OCI-M1 (cell line): ENCODE measurements around the gene AP1S1.

Experiments used
- DNase-seq: peaks from one replicate; lab custom pipeline; 2025; lab: John Stamatoyannopoulos, UW

Gene AP1S1

GRCh38 chr7:101156866-101157589 lies 2.8 kb downstream of the AP1S1 start:
- no peak for DNase-seq

- DNase-seq, result no peak
These were observed 5.7 kb downstream of the AP1S1 start for GRCh38 chr7:101159696-101160674.

- DNase-seq, result no peak
These were observed 6.6 kb downstream of the AP1S1 start for GRCh38 chr7:101160910-101161309.

GRCh38 chr7:101161692-101162471 lies 7.6 kb downstream of the AP1S1 start:
- DNase-seq, result no peak

- peak; percentile 82 for DNase-seq
These were observed 8.4 kb downstream of the AP1S1 start for GRCh38 chr7:101162551-101163278.

- DNase-seq, result peak; percentile 80
These were observed 9.2 kb downstream of the AP1S1 start for GRCh38 chr7:101163279-101164070.

- DNase-seq, result no peak
These were observed 10.0 kb downstream of the AP1S1 start for GRCh38 chr7:101164071-101164840.

- peak; percentile 99 for DNase-seq
These were observed 11.0 kb downstream of the AP1S1 start, which contains the start of gene VGF for GRCh38 chr7:101165075-101165957. Gene VGF, minus strand, starts transcription at chr7:101165569. Its CDS starts 726 bp downstream, at chr7:101164843.

GRCh38 chr7:101165958-101166647 lies 11.8 kb downstream of the AP1S1 start:
- DNase-seq, result no peak

- no peak for DNase-seq
These were observed 12.3 kb downstream of the AP1S1 start for GRCh38 chr7:101166648-101166908.

GRCh38 chr7:101166909-101167644 lies 12.8 kb downstream of the AP1S1 start:
- DNase-seq, result peak; percentile 41

- DNase-seq, result no peak
These were observed 13.6 kb downstream of the AP1S1 start for GRCh38 chr7:101167645-101168411.

- DNase-seq, result no peak
These were observed 14.3 kb downstream of the AP1S1 start for GRCh38 chr7:101168412-101169049.

- peak; percentile 52 for DNase-seq
These were observed 15.0 kb downstream of the AP1S1 start for GRCh38 chr7:101169110-101169837.

- DNase-seq, result peak; percentile 89
These were observed 15.7 kb downstream of the AP1S1 start for GRCh38 chr7:101169838-101170551.
